H1 (cell line): Measurements from ENCODE around the gene ZNF385D. TPM values are rescaled to one million over a fixed set of nuclear protein-coding genes. Genes with fewer than 3 reads are reported as not detected.

Experiments
- ATF3 ChIP-seq: IDR thresholded peaks from 2 replicates; pipeline ENCODE4 v1.6.1; 2011; ENCODE audit warnings: low read depth, mild to moderate bottlenecking, low read length; ENCODE audit not compliant: insufficient read depth
- EGR1 ChIP-seq: IDR thresholded peaks from 2 replicates; pipeline ENCODE4 v1.6.1; 2011; ENCODE audit warnings: low read depth, low read length, borderline replicate concordance
- NANOG ChIP-seq: IDR thresholded peaks from 2 replicates; pipeline ENCODE4 v1.6.1; 2011; ENCODE audit warnings: low read length, low read depth, mild to moderate bottlenecking, inconsistent platforms; ENCODE audit not compliant: insufficient read depth, poor library complexity, severe bottlenecking
- TEAD4 ChIP-seq: IDR thresholded peaks from 2 replicates; pipeline ENCODE4 v1.6.1; 2012; ENCODE audit warnings: low read depth, low read length, inconsistent platforms, mixed read lengths
- polyA plus RNA-seq, 7 experiments: library from polyadenylated mRNA; depleted of rRNA in 3 of 7; stranded (reverse) in 5 of 7; unstranded in 2 of 7; fragments of >200 nt in 5 of 7; fragments of 200-250 nt in 2 of 7; gene quantifications; 1 replicate in 5 of 7; 2 replicates in 1 of 7; 4 replicates in 1 of 7; pipeline versions ENCODE4 v1.2.1 to v1.2.3, GENCODE V29; 2011 to 2013; ENCODE audit warnings: missing spikeins in 2 of 7, mixed read lengths in 2 of 7
- total RNA-seq: library from RNA; stranded (reverse); fragmentation: NEBNext Ultra II Directional; extraction: Animal tissue kit (Norgen Biotek cat#: 25700); gene quantifications from 2 replicates; pipeline ENCODE4 v1.2.1, GENCODE V29; 2021
- TF ChIP-seq, protein P1 (sequence below): fragments of 300-600 bp; sonication (generic); IDR thresholded peaks from 2 replicates; pipeline ENCODE4 v1.7.1; 2012; ENCODE audit warnings: low read length, moderate library complexity, mild to moderate bottlenecking, inconsistent platforms; ENCODE audit not compliant: insufficient replicate concordance

The ZNF385D gene
- total and polyA plus RNA-seq, 2 of the 8 experiments (the other 6 are each of a cell fraction or from before 2014, with no cell fraction given) = 5.9 to 10.8 TPM

DNA sequence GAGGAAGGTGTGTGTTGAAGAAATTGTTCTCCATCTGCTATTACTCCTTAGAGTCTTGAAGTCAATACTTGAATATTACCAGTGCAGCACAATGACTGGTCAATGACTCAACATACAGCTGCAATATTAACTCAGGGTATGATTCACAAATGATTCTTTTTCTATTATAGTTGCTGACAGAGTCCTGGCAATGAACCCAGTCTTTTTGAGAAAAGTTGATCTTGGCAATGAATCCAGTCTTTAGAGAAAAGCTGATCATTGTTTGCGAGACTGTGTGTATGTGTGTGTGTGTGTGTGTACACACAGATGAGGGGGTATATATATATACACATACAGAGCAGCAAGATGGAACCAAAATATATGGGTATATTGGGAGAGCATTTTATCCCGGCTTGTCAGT is 315.1 kb downstream of the ZNF385D start (continued):
- TF ChIP-seq, protein P1, sequence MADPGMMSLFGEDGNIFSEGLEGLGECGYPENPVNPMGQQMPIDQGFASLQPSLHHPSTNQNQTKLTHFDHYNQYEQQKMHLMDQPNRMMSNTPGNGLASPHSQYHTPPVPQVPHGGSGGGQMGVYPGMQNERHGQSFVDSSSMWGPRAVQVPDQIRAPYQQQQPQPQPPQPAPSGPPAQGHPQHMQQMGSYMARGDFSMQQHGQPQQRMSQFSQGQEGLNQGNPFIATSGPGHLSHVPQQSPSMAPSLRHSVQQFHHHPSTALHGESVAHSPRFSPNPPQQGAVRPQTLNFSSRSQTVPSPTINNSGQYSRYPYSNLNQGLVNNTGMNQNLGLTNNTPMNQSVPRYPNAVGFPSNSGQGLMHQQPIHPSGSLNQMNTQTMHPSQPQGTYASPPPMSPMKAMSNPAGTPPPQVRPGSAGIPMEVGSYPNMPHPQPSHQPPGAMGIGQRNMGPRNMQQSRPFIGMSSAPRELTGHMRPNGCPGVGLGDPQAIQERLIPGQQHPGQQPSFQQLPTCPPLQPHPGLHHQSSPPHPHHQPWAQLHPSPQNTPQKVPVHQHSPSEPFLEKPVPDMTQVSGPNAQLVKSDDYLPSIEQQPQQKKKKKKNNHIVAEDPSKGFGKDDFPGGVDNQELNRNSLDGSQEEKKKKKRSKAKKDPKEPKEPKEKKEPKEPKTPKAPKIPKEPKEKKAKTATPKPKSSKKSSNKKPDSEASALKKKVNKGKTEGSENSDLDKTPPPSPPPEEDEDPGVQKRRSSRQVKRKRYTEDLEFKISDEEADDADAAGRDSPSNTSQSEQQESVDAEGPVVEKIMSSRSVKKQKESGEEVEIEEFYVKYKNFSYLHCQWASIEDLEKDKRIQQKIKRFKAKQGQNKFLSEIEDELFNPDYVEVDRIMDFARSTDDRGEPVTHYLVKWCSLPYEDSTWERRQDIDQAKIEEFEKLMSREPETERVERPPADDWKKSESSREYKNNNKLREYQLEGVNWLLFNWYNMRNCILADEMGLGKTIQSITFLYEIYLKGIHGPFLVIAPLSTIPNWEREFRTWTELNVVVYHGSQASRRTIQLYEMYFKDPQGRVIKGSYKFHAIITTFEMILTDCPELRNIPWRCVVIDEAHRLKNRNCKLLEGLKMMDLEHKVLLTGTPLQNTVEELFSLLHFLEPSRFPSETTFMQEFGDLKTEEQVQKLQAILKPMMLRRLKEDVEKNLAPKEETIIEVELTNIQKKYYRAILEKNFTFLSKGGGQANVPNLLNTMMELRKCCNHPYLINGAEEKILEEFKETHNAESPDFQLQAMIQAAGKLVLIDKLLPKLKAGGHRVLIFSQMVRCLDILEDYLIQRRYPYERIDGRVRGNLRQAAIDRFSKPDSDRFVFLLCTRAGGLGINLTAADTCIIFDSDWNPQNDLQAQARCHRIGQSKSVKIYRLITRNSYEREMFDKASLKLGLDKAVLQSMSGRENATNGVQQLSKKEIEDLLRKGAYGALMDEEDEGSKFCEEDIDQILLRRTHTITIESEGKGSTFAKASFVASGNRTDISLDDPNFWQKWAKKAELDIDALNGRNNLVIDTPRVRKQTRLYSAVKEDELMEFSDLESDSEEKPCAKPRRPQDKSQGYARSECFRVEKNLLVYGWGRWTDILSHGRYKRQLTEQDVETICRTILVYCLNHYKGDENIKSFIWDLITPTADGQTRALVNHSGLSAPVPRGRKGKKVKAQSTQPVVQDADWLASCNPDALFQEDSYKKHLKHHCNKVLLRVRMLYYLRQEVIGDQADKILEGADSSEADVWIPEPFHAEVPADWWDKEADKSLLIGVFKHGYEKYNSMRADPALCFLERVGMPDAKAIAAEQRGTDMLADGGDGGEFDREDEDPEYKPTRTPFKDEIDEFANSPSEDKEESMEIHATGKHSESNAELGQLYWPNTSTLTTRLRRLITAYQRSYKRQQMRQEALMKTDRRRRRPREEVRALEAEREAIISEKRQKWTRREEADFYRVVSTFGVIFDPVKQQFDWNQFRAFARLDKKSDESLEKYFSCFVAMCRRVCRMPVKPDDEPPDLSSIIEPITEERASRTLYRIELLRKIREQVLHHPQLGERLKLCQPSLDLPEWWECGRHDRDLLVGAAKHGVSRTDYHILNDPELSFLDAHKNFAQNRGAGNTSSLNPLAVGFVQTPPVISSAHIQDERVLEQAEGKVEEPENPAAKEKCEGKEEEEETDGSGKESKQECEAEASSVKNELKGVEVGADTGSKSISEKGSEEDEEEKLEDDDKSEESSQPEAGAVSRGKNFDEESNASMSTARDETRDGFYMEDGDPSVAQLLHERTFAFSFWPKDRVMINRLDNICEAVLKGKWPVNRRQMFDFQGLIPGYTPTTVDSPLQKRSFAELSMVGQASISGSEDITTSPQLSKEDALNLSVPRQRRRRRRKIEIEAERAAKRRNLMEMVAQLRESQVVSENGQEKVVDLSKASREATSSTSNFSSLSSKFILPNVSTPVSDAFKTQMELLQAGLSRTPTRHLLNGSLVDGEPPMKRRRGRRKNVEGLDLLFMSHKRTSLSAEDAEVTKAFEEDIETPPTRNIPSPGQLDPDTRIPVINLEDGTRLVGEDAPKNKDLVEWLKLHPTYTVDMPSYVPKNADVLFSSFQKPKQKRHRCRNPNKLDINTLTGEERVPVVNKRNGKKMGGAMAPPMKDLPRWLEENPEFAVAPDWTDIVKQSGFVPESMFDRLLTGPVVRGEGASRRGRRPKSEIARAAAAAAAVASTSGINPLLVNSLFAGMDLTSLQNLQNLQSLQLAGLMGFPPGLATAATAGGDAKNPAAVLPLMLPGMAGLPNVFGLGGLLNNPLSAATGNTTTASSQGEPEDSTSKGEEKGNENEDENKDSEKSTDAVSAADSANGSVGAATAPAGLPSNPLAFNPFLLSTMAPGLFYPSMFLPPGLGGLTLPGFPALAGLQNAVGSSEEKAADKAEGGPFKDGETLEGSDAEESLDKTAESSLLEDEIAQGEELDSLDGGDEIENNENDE = no peak
- TF ChIP-seq ATF3 (no peak), EGR1 (no peak), TEAD4 (no peak), NANOG (no peak)
- TF ChIP-seq, all 59 proteins: peak for 0
